Measurements from ENCODE around the gene SALL3.

DNA sequence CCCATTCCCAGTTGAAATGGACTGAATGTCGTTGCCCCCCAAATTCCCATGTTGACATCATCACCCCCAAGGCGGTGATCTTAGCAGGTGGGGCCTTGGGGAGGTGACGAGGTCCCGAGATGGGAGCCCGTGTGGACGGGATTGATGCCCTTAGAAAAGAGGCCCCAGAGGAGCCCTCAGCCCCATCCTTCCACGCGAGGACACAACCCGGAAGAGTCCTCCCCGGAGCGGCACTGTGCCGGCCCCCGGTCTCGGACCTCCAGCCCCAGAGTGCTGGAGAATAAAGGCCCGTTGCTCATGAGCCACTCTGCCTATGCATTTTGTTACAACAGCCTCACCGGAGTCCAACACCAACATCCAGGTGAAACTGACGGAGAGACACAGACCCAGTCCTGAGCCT, 30.4 kb upstream of the SALL3 start:
- TF ChIP-seq, protein P1, sequence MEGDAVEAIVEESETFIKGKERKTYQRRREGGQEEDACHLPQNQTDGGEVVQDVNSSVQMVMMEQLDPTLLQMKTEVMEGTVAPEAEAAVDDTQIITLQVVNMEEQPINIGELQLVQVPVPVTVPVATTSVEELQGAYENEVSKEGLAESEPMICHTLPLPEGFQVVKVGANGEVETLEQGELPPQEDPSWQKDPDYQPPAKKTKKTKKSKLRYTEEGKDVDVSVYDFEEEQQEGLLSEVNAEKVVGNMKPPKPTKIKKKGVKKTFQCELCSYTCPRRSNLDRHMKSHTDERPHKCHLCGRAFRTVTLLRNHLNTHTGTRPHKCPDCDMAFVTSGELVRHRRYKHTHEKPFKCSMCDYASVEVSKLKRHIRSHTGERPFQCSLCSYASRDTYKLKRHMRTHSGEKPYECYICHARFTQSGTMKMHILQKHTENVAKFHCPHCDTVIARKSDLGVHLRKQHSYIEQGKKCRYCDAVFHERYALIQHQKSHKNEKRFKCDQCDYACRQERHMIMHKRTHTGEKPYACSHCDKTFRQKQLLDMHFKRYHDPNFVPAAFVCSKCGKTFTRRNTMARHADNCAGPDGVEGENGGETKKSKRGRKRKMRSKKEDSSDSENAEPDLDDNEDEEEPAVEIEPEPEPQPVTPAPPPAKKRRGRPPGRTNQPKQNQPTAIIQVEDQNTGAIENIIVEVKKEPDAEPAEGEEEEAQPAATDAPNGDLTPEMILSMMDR (IDR thresholded peaks at IDR 0.05; ENCODE audit: poor library complexity): no peak
- no peak for TF ChIP-seq EZH2 (IDR thresholded peaks at IDR 0.05; ENCODE audit: borderline replicate concordance)
